ENCODE data around the gene ADAMTS5.
A peak's percentile ranks its signal among the peaks of the same experiment; 100 is the strongest.

Gene ADAMTS5

GRCh38 chr21:26945916-26946675 is 20.8 kb downstream of the ADAMTS5 start:
- TF ChIP-seq SPI1 (IDR thresholded peaks at IDR 0.05; ENCODE audit: borderline replicate concordance, low read depth) (no peak), GABPA (IDR thresholded peaks at IDR 0.05; ENCODE audit: low read depth) (no peak), REST (IDR thresholded peaks at IDR 0.05; ENCODE audit: insufficient replicate concordance, low read depth) (no peak), CTCF (IDR thresholded peaks at IDR 0.05; ENCODE audit: insufficient read depth, low read length) (no peak), POLR2AphosphoS5 (IDR thresholded peaks at IDR 0.05; ENCODE audit: low read depth) (no peak)
- no peak for DNase-seq (ENCODE audit: low read depth in 1 of 2, low spot score in 1 of 2)
- peak overlapping the region; percentile 41 for H3K27ac ChIP-seq (replicated peaks)
- H3K27me3 ChIP-seq (ENCODE audit: insufficient read depth, poor library complexity, severe bottlenecking), result no peaks in the 10 kb centered on the region
- no peak overlapping the region for H3K4me3 ChIP-seq (replicated peaks; ENCODE audit: insufficient read depth, low read length)

- peak in 1 of 2 experiments; percentile 67 for DNase-seq (ENCODE audit: low read depth in 1 of 2, low spot score in 1 of 2)
- no peaks in the 10 kb centered on the region for H3K27me3 ChIP-seq (ENCODE audit: insufficient read depth, poor library complexity, severe bottlenecking)
Observed at GRCh38 chr21:26943921-26944320, 23.0 kb downstream of the ADAMTS5 start.

GRCh38 chr21:26941421-26941820 is 25.5 kb downstream of the ADAMTS5 start:
- no peak for DNase-seq (ENCODE audit: low read depth in 1 of 2, low spot score in 1 of 2)

More at GRCh38 chr21:26943921-26944320, 23.0 kb downstream of the ADAMTS5 start:
- Histone ChIP-seq H3K4me3 (replicated peaks; ENCODE audit: insufficient read depth, low read length) (no peak overlapping the region; the same call in 1 of the 2 replicates), H3K27ac (replicated peaks) (peak overlapping the region; percentile 44)
- TF ChIP-seq CTCF (IDR thresholded peaks at IDR 0.05; ENCODE audit: insufficient read depth, low read length) (no peak), SPI1 (IDR thresholded peaks at IDR 0.05; ENCODE audit: borderline replicate concordance, low read depth) (peak; percentile 90)

More at GRCh38 chr21:26941421-26941820, 25.5 kb downstream of the ADAMTS5 start:
- Histone ChIP-seq H3K27me3 (ENCODE audit: insufficient read depth, poor library complexity, severe bottlenecking) (no peaks in the 10 kb centered on the region), H3K4me3 (replicated peaks; ENCODE audit: insufficient read depth, low read length) (no peak overlapping the region), H3K27ac (replicated peaks) (no peak overlapping the region)
- TF ChIP-seq REST (IDR thresholded peaks at IDR 0.05; ENCODE audit: insufficient replicate concordance, low read depth) (no peak), GABPA (IDR thresholded peaks at IDR 0.05; ENCODE audit: low read depth) (no peak), POLR2AphosphoS5 (IDR thresholded peaks at IDR 0.05; ENCODE audit: low read depth) (no peak), CTCF (IDR thresholded peaks at IDR 0.05; ENCODE audit: insufficient read depth, low read length) (no peak), SPI1 (IDR thresholded peaks at IDR 0.05; ENCODE audit: borderline replicate concordance, low read depth) (no peak)

Measured in HL-60 (cell line).